Psoas muscle (tissue), 8 donors: Measurements from ENCODE around the gene MICAL3. TPM values are rescaled to one million over a fixed set of nuclear protein-coding genes. Genes with fewer than 3 reads are reported as not detected.

Experiments used
- ATAC-seq, 4 donors: fragments of 200-7000 bp; cut with Tn5 transposase; one replicate each; pipeline ENCODE4 v1.9.1; 2020; ENCODE audit warnings: moderate library complexity in 3 of 4, mild to moderate bottlenecking in 2 of 4
- DNase-seq, 2 donors: peaks; one replicate each; pipeline ENCODE4 v3.0.0-alpha.2; 2020
- H3K27ac ChIP-seq: fragments of 200-600 bp; one replicate; pipeline ENCODE4 v1.8.0; 2022
- H3K27me3 ChIP-seq, 3 donors: fragments of 200-600 bp in 1 of 3; one replicate each; pipeline versions ENCODE4 v1.6.1 to v1.8.0; 2013 to 2022; ENCODE audit warnings: low read length in 2 of 3, mild to moderate bottlenecking in 2 of 3, moderate library complexity in 1 of 3; ENCODE audit not compliant: insufficient read depth in 3 of 3
- H3K36me3 ChIP-seq, 2 donors: fragments of 200-600 bp in 1 of 2; one replicate each; pipeline versions ENCODE4 v1.6.1 to v1.8.0; 2013 to 2022; ENCODE audit warnings: low read depth in 1 of 2, mild to moderate bottlenecking in 1 of 2, moderate library complexity in 1 of 2; ENCODE audit not compliant: insufficient read depth in 1 of 2
- H3K4me1 ChIP-seq: fragments of 200-600 bp; one replicate; pipeline ENCODE4 v1.8.0; 2022
- H3K4me3 ChIP-seq: fragments of 200-600 bp; one replicate; pipeline ENCODE4 v1.8.0; 2022; ENCODE audit warnings: mild to moderate bottlenecking
- H3K9me3 ChIP-seq: fragments of 200-600 bp; one replicate; pipeline ENCODE4 v1.8.0; 2022
- CTCF ChIP-seq: fragments of 200-600 bp; IDR thresholded peaks from one replicate; pipeline ENCODE4 v1.8.0; 2022; ENCODE audit warnings: antibody characterized with exemption
- WGBS, 3 donors: extraction: QIAGEN DNeasy Blood & Tissue Kit; methylation state at CpG; one replicate each; pipeline versions ENCODE4 v1.1.6 to v1.1.7; 2013; 5-methylcytosine and 5-hydroxymethylcytosine counted together
- intact Hi-C, 2 donors: fragments of 100-400 bp; cut with DNase I; formaldehyde crosslinking; loops; one replicate each; pipeline versions ENCODE4 v1.11.0 to v1.14.2; 2022
- polyA plus RNA-seq, 3 donors: library from polyadenylated mRNA; stranded (reverse); fragments of 200-250 nt; gene quantifications; one replicate each; pipeline ENCODE4 v1.2.3, GENCODE V29; 2013
- total RNA-seq, 4 donors: library from RNA; stranded (reverse); fragmentation: NEBNext Ultra II Directional in 2 of 4; extraction: Animal tissue kit (Norgen Biotek cat#: 25700) in 2 of 4; gene quantifications; one replicate each; pipeline versions ENCODE4 v1.2.1 to v1.2.4, GENCODE V29; 2021 to 2023
- donor health status: healthy with polysubstance abuse.
- donor health status: DM: no; HTN: no; CAD: no; lungs with moderate emphysema.
- donor health status: Bipolar disorder and iron deficiency.
- donor health status: healthy.
- donor health status: DM: yes; HTN: yes; CAD: no.
- donor health status: DM: no; HTN: no; CAD: no.
- donor health status: DM: no; HTN: no; CAD: no.
- donor health status: DM: yes; HTN: yes; CAD: no.

Gene MICAL3
- total and polyA plus RNA-seq, 7 donors, result 2.1 to 38.3 (median 15.5) TPM

- DNase-seq (no peak), ATAC-seq (no peak)
- Histone ChIP-seq H3K9me3 (no peaks in the 10 kb centered on the region), H3K27me3 (no peaks in the 10 kb centered on the region), H3K36me3 (no peaks in the 10 kb centered on the region), H3K4me1 (peaks cover 77% of the 10 kb centered on the region), H3K4me3 (no peak overlapping the region), H3K27ac (peak overlapping the region; percentile 26)
- TF ChIP-seq CTCF, result no peak
- 65 to 85% (median 73%) methylated on average over 6 of the region's 6 CpGs for WGBS, 3 donors
- intact Hi-C loops, result no loop called here
Measured at GRCh38 chr22:17943533-17944249, 80.7 kb downstream of the MICAL3 start.

GRCh38 chr22:17942721-17943120 is 81.6 kb downstream of the MICAL3 start:
- 76 to 87% (median 84%) methylated on average over 8 of the region's 8 CpGs for WGBS, 3 donors
- Histone ChIP-seq H3K36me3 (no peaks in the 10 kb centered on the region), H3K4me1 (peaks cover 86% of the 10 kb centered on the region), H3K9me3 (no peaks in the 10 kb centered on the region), H3K4me3 (no peak overlapping the region), H3K27me3 (no peaks in the 10 kb centered on the region), H3K27ac (peak overlapping the region; percentile 76)
- no peak for TF ChIP-seq CTCF
- intact Hi-C loops, result no loop called here
- no peak for DNase-seq
- peak in 2 of 4 donors; percentile 0 to 2 for ATAC-seq

- peak; percentile 88 to 95 (median 93) for ATAC-seq
- no peak overlapping the region for H3K4me3 ChIP-seq
Measured at GRCh38 chr22:17941471-17942406, 82.6 kb downstream of the MICAL3 start.

GRCh38 chr22:17939579-17939978 is 84.8 kb downstream of the MICAL3 start:
- no peaks in the 10 kb centered on the region for H3K36me3 ChIP-seq
- WGBS, 3 donors, result 95 to 98% (median 98%) methylated on average over 4 of the region's 4 CpGs
- no peaks in the 10 kb centered on the region for H3K9me3 ChIP-seq
- TF ChIP-seq CTCF, result no peak
- H3K4me3 ChIP-seq, result no peak overlapping the region
- peaks cover 59% of the 10 kb centered on the region for H3K4me1 ChIP-seq
- ATAC-seq (no peak), DNase-seq (no peak)
- H3K27ac ChIP-seq, result no peak overlapping the region
- no peaks in the 10 kb centered on the region for H3K27me3 ChIP-seq
- intact Hi-C loops, result no loop called here

More at GRCh38 chr22:17941471-17942406, 82.6 kb downstream of the MICAL3 start:
- H3K27me3 ChIP-seq, result no peaks in the 10 kb centered on the region
- intact Hi-C loops, result no loop called here
- WGBS, 3 donors, result 68 to 70% (median 68%) methylated on average over 18 of the region's 18 CpGs
- no peaks in the 10 kb centered on the region for H3K9me3 ChIP-seq
- H3K36me3 ChIP-seq, result no peaks in the 10 kb centered on the region
- H3K4me1 ChIP-seq, result peaks cover 78% of the 10 kb centered on the region
- no peak for TF ChIP-seq CTCF
- peak; percentile 40 to 84 for DNase-seq
- peak overlapping the region; percentile 76 for H3K27ac ChIP-seq
